Mesenteric fat pad (tissue), 1 donor: ENCODE measurements around the gene TPD52L1. TPM values are rescaled to one million over a fixed set of nuclear protein-coding genes. Genes with fewer than 3 reads are reported as not detected.
"Not testable (repeated sequence)": the region's sequence is repeated elsewhere in the genome, so short reads cannot be mapped to it uniquely, and the experiment has no call there.

Source experiments
- DNase-seq: peaks from one replicate; pipeline ENCODE4 v3.0.0-alpha.2; 2020; ENCODE audit warnings: low spot score
- total RNA-seq: library from RNA; stranded (reverse); fragmentation: NEBNext Ultra II Directional; extraction: Animal tissue kit (Norgen Biotek cat#: 25700); gene quantifications from one replicate; pipeline ENCODE4 v1.2.1, GENCODE V29; 2021
- donor health status: DM: yes; HTN: yes; CAD: no.

TPD52L1 gene
- total RNA-seq, 1 donor from 2014 or later, result 24.6 TPM

GRCh38 chr6:125138083-125138482, 15.5 kb upstream of the TPD52L1 start:
- no peak for DNase-seq

GRCh38 chr6:125140808-125141207, 12.8 kb upstream of the TPD52L1 start:
- DNase-seq, result no peak

GRCh38 chr6:125142618-125143017, 11.0 kb upstream of the TPD52L1 start:
- DNase-seq, result no peak

GRCh38 chr6:125144822-125145221, 8.8 kb upstream of the TPD52L1 start:
- no peak for DNase-seq

GRCh38 chr6:125149256-125150144, 4.1 kb upstream of the TPD52L1 start:
- no peak for DNase-seq

- DNase-seq, result no peak
Measured at GRCh38 chr6:125151700-125152099, 1.9 kb upstream of the TPD52L1 start.

- no peak for DNase-seq
Measured at GRCh38 chr6:125154118-125154760, 666 bp downstream of the TPD52L1 start.

GRCh38 chr6:125154761-125155135, 1.2 kb downstream of the TPD52L1 start:
- no peak for DNase-seq

- no peak for DNase-seq
Measured at GRCh38 chr6:125155344-125155743, 1.8 kb downstream of the TPD52L1 start.

- no peak for DNase-seq
Measured at GRCh38 chr6:125156496-125156895, 2.9 kb downstream of the TPD52L1 start.

- DNase-seq, result no peak
Measured at GRCh38 chr6:125157280-125157679, 3.7 kb downstream of the TPD52L1 start.

GRCh38 chr6:125157725-125158124, 4.2 kb downstream of the TPD52L1 start:
- DNase-seq, result no peak

GRCh38 chr6:125163339-125163738, 9.8 kb downstream of the TPD52L1 start:
- DNase-seq, result not testable (repeated sequence)

- no peak for DNase-seq
Measured at GRCh38 chr6:125163811-125164210, 10.2 kb downstream of the TPD52L1 start.

GRCh38 chr6:125164696-125165095, 11.1 kb downstream of the TPD52L1 start:
- no peak for DNase-seq

GRCh38 chr6:125165256-125165655, 11.7 kb downstream of the TPD52L1 start:
- no peak for DNase-seq

GRCh38 chr6:125165776-125166175, 12.2 kb downstream of the TPD52L1 start:
- no peak for DNase-seq

GRCh38 chr6:125166711-125167110, 13.1 kb downstream of the TPD52L1 start:
- DNase-seq, result no peak

- DNase-seq, result no peak
Measured at GRCh38 chr6:125167579-125167978, 14.0 kb downstream of the TPD52L1 start.

- no peak for DNase-seq
Measured at GRCh38 chr6:125169058-125169457, 15.5 kb downstream of the TPD52L1 start.

- DNase-seq, result no peak
Measured at GRCh38 chr6:125169522-125169921, 15.9 kb downstream of the TPD52L1 start.

GRCh38 chr6:125170376-125170775, 16.8 kb downstream of the TPD52L1 start:
- no peak for DNase-seq
